Hematopoietic multipotent progenitor cell treated with erythropoietin and hydrocortisone succinate and interleukin-3 and kit ligand, for 8 days (in vitro differentiated cells): ENCODE data around the gene CNNM4.

Experiments
- DNase-seq: peaks from one replicate; pipeline ENCODE4 v3.0.0-alpha.2; 2015

CNNM4 gene

GRCh38 chr2:96759548-96759947 is 1.2 kb upstream of the CNNM4 start:
- DNase-seq, result no peak

GRCh38 chr2:96760986-96761832 is 507 bp downstream of the CNNM4 start:
- DNase-seq, result peak; percentile 25

GRCh38 chr2:96762529-96763311 is 2.0 kb downstream of the CNNM4 start:
- DNase-seq, result peak; percentile 33

DNA sequence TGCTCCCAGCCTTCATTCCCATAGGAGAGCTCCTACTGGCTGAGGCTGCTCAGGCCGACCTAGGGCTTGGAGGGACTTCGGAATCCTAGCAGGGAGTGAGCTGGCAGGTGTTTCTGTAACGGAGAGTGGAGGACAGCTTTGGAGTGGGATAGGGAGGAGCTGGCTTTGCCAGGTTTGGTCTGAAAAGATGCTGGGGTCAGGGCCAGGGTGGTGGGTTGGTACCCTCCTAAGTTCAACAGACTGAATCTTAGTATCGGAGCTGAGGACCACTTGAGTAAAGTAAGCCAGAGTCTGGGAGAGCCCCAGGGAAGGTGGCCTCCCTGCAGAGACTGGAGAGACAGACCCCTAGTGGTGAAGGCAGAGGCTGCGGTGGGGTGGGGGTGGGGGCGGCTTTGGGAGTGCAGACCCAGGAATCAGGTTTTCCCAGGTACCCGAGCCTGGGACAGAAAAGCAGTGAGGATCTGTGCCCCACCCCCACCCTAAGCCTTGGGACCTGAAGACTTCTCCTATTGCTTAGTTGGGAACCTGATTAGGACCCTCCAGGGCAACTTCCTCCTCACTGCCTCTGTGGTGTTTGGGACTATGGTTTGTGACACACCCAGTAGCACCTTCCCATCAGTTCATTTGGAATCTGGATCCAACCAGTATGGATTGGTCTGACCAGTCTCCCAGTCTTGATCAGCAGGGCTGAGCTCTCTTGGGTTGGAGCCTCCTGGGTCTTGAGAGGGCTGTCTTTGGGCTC is 3.0 kb downstream of the CNNM4 start:
- no peak for DNase-seq

DNA sequence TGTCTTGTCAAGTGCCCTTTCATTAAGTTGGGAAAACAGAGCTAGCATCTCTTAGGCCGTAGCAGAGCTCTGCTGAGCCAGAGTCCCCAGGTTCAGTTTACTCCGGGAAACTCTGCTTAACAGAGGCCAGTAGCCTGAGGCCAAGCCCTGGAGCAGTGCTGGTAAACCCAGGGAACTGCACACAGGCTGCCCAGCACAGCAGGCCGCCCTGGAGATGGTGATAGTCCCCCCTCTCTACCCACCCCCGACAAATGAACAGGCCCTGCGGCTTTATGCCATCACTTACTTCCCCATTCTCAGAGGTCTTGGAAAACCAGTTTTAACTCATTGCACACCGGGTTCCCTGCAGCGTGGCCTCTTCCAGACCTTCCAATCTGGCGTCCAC is 3.5 kb downstream of the CNNM4 start:
- DNase-seq, result peak; percentile 47

DNA sequence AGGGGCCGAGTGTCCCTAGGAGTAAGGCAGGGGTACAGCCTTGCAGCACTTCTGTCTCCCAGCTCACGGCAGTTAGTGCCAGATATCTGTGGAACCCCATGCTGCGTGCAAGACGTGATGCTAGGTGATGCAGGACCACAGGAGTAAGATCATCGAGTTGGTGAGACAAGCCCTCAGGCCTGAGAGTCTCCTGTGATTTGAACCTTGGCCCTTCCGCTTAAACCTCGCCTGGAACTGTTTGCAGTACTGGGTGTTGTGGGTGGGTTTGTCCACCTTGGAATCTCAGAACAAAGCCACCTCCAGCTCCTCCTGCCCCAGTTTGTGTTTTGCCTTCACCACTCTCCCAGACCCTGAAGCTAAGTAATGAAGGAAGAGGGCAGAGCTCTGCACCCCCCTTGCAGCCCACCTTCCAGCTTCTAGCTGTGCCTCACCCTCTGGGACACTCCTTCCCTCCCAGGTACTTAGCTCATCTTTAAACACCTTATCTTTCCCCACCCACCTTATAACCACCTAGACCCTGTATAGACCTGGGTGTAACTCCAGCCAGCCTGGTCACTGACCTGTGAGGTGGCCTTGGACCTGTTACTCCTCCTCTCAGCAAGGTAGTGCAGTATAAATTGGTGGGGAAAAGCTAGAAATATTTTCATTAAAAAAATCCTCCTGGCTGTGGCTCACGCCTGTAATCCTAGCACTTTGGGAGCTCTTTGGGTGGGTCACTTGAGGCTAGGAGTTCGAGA is 6.6 kb downstream of the CNNM4 start:
- no peak for DNase-seq

DNA sequence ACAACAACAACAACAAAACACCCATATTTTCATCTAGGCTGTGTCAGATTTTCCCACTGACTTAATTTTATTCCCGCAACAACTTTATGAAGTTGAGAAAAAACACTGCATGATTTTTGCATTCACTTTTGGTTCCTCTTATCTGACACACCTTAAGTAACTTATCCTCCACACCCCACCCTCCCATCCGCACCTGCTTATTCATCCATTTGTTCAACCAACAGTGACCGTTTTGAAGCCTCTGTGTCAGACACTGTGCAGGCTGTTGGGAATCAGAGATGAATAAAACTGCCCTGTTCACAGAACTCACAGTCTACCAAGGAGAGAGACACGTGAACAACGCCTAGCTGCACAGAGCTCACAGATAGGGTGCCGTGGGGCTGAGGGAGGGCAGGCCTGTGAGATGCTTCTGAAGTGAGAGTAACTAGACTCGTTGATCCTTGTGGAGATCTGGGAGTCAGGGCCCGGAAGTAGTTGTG is 7.4 kb downstream of the CNNM4 start:
- no peak for DNase-seq

GRCh38 chr2:96769814-96770213 is 9.1 kb downstream of the CNNM4 start:
- no peak for DNase-seq

- no peak for DNase-seq
Observed at GRCh38 chr2:96770442-96771202, 9.9 kb downstream of the CNNM4 start.

- no peak for DNase-seq
Observed at GRCh38 chr2:96771796-96772618, 11.3 kb downstream of the CNNM4 start.

DNA sequence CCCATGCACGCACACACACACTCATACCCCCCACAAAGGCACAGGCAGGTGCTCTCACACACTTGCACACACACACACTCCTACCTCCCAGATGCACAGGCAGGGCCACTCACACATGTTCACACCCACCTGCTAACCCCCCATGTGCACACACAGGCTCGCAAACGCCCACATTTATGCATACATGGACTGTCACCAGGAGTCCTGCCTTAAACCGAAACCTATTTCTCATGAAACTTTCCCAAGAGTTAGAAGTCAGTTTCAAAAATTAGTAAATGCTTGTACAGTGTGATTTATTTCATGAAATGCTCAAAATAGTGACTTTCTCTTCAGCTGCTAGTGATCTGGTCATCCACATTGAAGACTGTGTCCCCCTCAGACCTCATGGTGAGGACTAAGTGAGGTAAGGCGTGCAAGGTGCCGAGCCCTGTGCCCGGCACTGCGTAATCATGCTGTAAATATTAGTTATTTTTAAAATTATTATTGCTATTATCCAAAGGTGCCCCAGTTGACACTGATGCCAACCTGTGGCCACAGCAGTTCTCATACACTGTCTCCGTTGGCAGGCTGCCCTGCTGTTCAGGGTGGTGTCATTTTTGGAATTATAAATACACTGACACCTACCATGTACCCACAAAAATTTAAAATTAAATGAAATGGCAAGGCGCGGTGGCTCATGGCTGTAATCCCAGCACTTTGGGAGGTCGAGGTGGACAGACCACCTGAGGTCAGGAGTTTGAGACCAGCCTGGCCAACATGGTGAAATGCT is 12.4 kb downstream of the CNNM4 start:
- DNase-seq, result peak; percentile 41

DNA sequence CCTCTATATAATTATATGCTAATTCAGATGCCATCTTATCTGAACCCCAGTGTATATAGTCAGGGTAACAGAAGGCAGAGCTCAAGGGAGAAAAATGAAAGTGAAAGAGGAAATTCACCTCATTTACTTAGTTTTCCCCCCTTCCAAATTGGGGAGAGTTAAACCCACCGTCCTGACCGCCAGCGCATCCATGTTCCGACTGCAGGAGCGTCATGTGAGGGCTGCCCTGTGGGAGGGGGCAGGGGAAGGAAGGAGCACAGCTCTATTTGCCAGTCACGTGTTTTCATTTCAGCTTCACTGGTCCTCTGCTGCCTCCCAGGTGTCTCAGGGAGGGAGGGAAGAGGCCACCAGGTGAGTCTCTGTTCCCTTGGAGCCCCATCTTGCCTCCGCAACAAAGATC is 13.2 kb downstream of the CNNM4 start:
- peak; percentile 51 for DNase-seq

DNA sequence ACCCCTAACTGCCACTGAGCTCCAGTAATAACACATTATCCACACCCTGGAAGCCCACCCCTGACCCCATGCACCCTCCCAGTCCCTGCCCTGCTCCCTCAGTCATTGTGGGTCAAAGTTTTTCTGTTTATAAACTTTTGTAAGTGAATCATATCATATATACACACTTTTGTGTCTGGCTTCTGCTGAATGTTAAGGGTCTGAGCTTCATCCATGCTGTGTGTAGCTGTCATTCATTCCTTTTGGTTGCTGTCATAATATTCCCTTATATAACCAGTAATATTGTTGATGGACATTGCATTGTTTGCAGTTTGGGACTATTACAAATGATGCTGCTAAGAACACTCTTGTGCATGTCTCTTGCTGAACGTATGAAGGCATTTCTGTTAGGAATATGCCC is 14.5 kb downstream of the CNNM4 start:
- no peak for DNase-seq

- no peak for DNase-seq
Observed at GRCh38 chr2:96783388-96783787, 22.7 kb downstream of the CNNM4 start.

GRCh38 chr2:96787411-96787810 is 26.7 kb downstream of the CNNM4 start:
- DNase-seq, result no peak

- DNase-seq, result no peak
Observed at GRCh38 chr2:96788442-96789244, 27.9 kb downstream of the CNNM4 start.

GRCh38 chr2:96789245-96789617 is 28.5 kb downstream of the CNNM4 start:
- DNase-seq, result no peak

DNA sequence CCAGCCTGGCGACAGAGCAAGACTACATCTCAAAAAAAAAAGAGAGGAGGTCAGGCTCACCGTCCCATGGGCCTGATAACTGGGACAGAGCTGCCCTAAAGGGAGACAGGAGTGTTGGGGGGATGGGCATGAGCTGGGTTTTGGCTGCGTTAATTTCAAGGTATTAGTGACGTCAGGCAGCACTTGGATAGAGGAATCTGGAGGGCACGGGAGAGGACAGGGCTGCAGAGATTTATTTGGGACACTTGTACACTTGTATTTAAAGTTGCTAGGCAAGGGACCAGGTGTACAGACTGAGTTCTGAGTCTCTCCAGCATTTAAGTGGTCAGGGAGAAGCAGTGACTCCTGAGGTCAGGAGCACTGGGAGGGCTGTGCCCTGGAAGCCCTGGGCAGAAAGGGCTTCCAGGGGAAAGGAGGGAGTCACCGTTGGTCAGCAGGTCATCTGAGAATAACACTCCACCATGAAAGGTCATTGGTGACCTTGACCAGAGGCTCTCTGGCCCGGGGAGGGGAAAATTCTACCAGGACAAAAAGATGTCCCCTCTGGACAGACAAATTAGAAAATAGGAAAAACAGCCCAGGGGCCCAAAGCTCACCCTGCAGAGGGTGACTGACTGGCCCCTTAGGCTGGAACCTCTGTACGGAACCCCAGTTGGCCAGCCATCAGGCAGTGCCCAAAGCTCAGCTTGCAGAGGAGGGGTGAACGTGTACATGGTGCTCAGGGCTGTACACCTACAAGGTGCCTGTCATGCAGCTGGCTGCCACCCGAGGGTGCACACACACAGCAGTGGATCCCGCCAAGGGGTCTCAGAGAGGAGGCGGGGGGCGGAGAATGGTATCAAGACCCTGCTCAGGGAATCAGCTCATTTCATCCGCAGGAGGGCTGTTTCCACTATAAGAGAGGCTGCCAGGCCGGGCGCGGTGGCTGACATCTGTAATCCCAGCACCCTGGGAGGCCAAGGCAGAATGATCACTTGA is 32.4 kb downstream of the CNNM4 start:
- DNase-seq, result no peak
